BJ (cell line): ENCODE data around the gene GATA6. TPM values are rescaled to one million over a fixed set of nuclear protein-coding genes. Genes with fewer than 3 reads are reported as not detected.

ENCODE experiments used
- CTCF ChIA-PET: fragments of 350-600 bp; formaldehyde crosslinking; extraction: SDS; loops from one replicate; lab custom pipeline; 2021; ENCODE audit warnings: antibody characterized with exemption, inconsistent platforms; lab: Yijun Ruan, JAX
- POLR2A ChIA-PET: fragments of 300-600 bp; sonication (Branson Sonifier 250); formaldehyde crosslinking; extraction: SDS; loops from one replicate; lab custom pipeline; 2021; ENCODE audit warnings: antibody characterized with exemption; lab: Charles Lee
- DNase-seq: peaks from one replicate; pipeline ENCODE4 v3.0.0-alpha.2; 2011; ENCODE audit warnings: low read depth
- H3K27me3 ChIP-seq: 2 replicates; pipeline ENCODE4 v1.6.0; 2011; ENCODE audit warnings: low read length; ENCODE audit not compliant: control insufficient read depth, insufficient read depth
- H3K36me3 ChIP-seq: 2 replicates; pipeline ENCODE4 v1.5.1; 2011; ENCODE audit warnings: low read length; ENCODE audit not compliant: control insufficient read depth, insufficient read depth
- H3K4me3 ChIP-seq: 2 replicates; pipeline ENCODE4 v1.5.1; 2011; ENCODE audit warnings: low read depth, mild to moderate bottlenecking, control low read depth, low read length
- polyA plus RNA-seq: library from polyadenylated mRNA; depleted of rRNA; stranded (reverse); fragments of >200 nt; gene quantifications from 2 replicates; pipeline ENCODE4 v1.2.3, GENCODE V29; 2011
- TF ChIP-seq, protein P1 (sequence below): IDR thresholded peaks from 2 replicates; pipeline ENCODE4 v1.5.1; 2011; ENCODE audit warnings: low read depth, mild to moderate bottlenecking, control low read depth, inconsistent platforms, low read length, moderate library complexity; ENCODE audit not compliant: insufficient read depth

GATA6 gene
- polyA plus RNA-seq, 1 experiment: 0.65 TPM

DNA sequence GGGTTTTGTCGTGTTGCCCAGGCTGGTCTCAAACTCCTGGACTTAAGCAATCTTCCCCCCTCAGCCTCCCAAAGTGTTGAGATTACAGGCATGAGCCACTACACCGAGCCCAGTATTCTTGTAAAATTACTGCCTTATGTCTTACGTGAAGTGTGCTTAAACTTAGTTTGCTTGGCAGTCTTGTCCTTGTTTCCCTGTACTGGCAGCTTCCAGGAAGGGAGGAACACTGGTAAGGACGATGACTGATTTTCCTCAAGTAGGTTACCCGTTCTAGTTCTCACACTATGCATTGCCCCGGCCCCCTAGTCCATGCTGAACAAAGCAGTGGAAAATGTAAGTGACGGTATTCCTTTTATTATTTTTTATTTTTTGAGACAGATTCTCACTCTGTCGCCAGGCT is 19.7 kb upstream of the GATA6 start:
- no peak for DNase-seq
- ChIA-PET CTCF (no interaction called here), POLR2A (no interaction called here)
- no peaks in the 10 kb centered on the region for H3K36me3 ChIP-seq
- no peak overlapping the region for H3K4me3 ChIP-seq
- H3K27me3 ChIP-seq: no peaks in the 10 kb centered on the region; the same call in 1 of the 2 replicates
- TF ChIP-seq, protein P1, sequence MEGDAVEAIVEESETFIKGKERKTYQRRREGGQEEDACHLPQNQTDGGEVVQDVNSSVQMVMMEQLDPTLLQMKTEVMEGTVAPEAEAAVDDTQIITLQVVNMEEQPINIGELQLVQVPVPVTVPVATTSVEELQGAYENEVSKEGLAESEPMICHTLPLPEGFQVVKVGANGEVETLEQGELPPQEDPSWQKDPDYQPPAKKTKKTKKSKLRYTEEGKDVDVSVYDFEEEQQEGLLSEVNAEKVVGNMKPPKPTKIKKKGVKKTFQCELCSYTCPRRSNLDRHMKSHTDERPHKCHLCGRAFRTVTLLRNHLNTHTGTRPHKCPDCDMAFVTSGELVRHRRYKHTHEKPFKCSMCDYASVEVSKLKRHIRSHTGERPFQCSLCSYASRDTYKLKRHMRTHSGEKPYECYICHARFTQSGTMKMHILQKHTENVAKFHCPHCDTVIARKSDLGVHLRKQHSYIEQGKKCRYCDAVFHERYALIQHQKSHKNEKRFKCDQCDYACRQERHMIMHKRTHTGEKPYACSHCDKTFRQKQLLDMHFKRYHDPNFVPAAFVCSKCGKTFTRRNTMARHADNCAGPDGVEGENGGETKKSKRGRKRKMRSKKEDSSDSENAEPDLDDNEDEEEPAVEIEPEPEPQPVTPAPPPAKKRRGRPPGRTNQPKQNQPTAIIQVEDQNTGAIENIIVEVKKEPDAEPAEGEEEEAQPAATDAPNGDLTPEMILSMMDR: no peak

DNA sequence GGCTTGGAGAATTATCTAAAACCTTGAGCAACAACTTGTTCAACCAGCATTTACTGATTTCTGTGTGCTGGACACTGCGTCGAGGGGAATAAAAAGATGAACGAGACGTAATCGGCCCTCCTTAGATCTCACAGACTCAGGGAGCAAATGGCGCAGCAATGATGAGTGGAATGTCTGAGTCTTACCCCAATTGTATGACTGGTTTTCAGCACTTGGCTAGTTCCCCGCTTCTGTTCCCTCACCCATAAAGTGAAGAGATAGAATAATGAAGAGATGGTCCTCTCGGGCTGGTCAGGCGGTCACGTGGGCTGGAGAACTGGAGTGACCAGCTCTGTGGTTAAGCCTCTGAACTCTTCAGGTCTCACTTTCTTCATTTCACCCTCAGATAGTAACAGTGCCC is 17.3 kb upstream of the GATA6 start:
- TF ChIP-seq, protein P1: no peak
- DNase-seq: no peak
- peaks cover 2% of the 10 kb centered on the region; the same call in 1 of the 2 replicates for H3K27me3 ChIP-seq
- ChIA-PET CTCF (interaction anchor here (1.1 kb wide), 1 partner anchor 22 kb away, joined by 3 read pairs; no protein-coding TSS in a partner anchor), POLR2A (no interaction called here)
- no peak overlapping the region for H3K4me3 ChIP-seq
- H3K36me3 ChIP-seq: no peaks in the 10 kb centered on the region

DNA sequence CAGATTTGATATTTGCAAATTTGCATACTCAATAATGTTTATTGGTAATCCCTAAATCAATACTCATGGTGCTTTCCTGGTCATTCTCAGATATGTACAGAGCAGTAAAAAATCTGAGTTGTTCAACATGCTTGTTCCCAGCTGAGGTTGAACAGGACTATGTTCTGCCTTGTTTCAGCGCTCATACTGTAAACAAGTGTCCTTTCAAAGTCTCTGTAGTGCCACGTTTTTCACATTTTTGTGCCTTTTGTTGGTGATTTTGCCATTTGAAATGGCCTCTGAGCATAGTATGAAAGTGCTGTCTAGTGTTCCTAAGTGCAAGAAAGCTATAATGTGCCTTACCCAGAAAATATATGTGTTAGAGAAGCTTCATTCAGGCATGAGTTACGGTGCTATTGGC is 16.0 kb upstream of the GATA6 start:
- Histone ChIP-seq H3K36me3 (no peaks in the 10 kb centered on the region), H3K4me3 (no peak overlapping the region), H3K27me3 (peaks cover 2% of the 10 kb centered on the region; the same call in 1 of the 2 replicates)
- ChIA-PET CTCF (no interaction called here), POLR2A (no interaction called here)
- TF ChIP-seq, protein P1: no peak
- no peak for DNase-seq

DNA sequence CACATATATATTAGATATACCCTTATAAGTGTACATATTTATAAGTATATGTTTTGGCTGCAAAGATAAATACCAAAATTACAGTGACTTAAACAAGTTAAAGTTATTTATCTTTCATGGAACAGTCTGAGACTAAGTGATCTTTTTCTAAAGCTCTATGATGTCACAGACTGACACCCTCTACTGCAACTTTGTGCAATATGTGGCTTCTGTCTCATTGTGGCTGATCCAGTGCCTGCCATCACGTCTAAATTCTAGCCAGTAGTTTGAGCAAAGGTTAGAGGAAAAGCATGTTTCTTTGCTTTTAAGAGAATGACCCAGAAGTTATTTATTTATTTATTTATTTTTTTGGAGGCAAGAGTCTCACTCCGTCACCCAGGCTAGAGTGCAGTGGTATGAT is 13.8 kb upstream of the GATA6 start:
- H3K27me3 ChIP-seq: peaks cover 8% of the 10 kb centered on the region; the same call in 1 of the 2 replicates
- POLR2A ChIA-PET: no interaction called here
- H3K36me3 ChIP-seq: no peaks in the 10 kb centered on the region
- TF ChIP-seq, protein P1: no peak
- no peak overlapping the region for H3K4me3 ChIP-seq
- no peak for DNase-seq
- CTCF ChIA-PET: interaction anchor here (1.2 kb wide), 2 partner anchors 99 to 407 kb away, joined by 3 read pairs; no protein-coding TSS in a partner anchor

DNA sequence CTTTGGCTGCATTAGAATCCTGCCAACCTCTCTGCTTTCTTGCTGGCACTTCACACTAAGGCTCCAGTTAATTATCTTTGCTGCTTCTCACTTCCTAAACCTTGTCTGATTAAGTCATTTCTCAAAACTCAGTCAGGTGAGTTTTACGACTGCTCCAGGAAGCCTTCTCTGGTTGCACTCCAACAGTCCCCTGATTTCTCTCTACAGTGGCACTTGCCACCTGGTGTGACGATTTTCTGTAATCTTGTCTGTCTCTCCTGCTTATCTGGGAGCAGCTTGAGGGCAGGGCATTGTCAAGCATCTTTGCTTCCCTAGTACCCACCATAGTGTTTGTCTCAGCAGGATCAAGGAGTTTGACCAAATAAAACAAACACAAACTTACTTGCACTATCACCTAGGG is 10.4 kb upstream of the GATA6 start:
- TF ChIP-seq, protein P1: no peak
- H3K4me3 ChIP-seq: no peak overlapping the region
- ChIA-PET POLR2A (no interaction called here), CTCF (interaction anchor here (1.0 kb wide), 1 partner anchor 15 kb away, joined by 3 read pairs; no protein-coding TSS in a partner anchor)
- no peak for DNase-seq
- H3K36me3 ChIP-seq: no peaks in the 10 kb centered on the region
- H3K27me3 ChIP-seq: peaks cover 18% of the 10 kb centered on the region
